ENCODE results near the gene SLC35F1.
"Not testable (repeated sequence)": the region's sequence is repeated elsewhere in the genome, so short reads cannot be mapped to it uniquely, and the experiment has no call there.

The SLC35F1 gene

GRCh38 chr6:118016532-118016931 is 109.5 kb downstream of the SLC35F1 start:
- DNase-seq: no peak

GRCh38 chr6:118017301-118017848 is 110.3 kb downstream of the SLC35F1 start:
- DNase-seq: no peak

GRCh38 chr6:118023771-118024170 is 116.7 kb downstream of the SLC35F1 start:
- no peak for DNase-seq

DNA sequence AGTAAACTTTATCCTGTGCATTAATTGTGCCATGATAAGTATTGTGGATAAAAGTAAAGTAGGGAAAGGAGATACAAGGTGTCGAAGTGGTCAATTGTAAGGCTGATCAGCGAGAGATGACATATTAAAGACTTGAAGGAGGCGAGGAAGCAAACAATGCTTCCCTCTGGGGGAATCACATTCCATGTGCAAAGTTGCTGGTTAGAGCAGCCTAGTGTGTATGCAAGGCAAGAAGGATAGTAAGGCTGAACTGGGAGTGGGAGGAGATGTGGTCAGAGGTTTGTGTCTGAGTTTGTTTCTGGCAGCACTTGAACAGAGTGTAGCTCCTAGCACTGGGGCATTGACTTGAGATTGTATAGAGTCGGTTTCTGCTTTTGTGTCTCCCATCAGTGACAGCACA is 122.9 kb downstream of the SLC35F1 start:
- DNase-seq: no peak

- DNase-seq: not testable (repeated sequence)
Observed at GRCh38 chr6:118037479-118037878, 130.4 kb downstream of the SLC35F1 start.

DNA sequence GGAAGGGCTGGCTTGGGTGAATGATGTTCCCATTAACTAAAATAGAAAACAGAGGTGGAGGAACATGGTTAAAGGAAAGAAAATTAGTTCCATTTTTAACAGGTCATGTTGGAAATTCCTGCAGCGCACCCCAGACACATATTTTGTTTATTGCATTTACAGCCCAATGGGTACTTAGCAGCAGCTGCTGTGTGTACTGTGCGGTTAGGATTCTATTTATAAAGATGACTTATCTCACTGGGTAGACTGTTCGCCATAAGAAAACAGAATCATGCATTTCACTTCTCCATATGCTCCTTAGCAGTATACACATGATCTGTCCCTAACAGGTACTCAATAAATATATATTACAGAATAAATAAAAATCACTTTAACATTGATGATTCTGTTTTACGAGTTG is 135.8 kb downstream of the SLC35F1 start:
- no peak for DNase-seq

DNA sequence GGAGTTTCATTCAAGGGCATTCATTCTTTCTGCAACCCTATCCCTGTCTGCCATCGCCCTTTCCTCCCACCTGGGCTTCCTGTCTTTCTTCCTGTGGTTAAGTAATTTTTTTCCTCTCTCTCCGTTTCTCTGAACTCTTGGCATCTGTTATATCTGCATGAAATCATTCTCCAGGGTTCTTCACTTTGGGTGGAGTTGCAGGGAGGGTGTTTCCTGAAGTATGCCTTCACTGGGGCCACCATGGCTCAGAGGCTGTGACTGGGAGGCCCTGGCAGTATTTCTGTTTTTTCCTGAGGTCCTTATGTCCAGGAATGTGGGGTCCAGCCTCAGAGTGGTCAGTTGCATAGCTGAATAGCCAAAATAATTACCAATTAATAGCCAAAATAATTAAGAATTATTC is 137.2 kb downstream of the SLC35F1 start:
- no peak for DNase-seq

- DNase-seq: no peak
Observed at GRCh38 chr6:118054082-118054481, 147.0 kb downstream of the SLC35F1 start.

DNA sequence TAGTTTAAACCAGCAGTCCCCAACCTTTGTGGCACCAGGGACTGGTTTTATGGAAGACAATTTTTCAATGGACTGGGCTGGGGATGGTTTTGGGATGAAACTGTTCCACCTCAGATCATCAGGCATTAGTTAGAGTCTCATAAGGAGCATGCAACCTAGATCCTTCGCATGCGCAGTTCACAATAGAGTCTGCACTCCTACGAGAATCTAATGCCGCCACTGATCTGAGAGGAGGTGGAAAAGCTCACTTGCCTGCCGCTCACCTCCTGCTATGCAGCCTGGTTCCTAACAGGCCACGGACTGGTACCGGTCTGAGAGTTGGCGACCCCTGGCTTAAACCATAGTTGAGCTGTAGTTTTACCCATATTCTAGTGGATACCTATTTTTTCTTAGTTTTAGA is 154.6 kb downstream of the SLC35F1 start:
- no peak for DNase-seq

DNA sequence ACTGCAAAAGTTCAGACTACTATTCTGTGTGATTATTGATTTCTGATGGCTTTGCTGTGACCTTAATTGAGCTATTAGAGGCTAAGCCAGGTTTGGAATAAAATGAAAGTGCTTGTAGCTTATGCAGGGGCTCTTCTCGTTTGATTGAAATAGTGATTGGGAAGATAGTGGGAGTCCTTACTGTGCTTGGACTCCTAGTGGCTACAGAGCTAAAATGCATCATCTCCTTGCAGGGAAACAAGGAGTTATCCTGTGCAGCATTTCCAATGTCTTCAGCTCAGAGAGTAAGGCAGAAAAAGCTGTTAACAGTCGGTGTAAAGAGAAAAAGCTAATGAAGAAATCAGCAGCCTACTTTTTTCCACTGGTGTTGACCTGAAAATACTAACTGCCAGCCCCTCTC is 173.5 kb downstream of the SLC35F1 start:
- no peak for DNase-seq

- DNase-seq: no peak
Observed at GRCh38 chr6:118083711-118084110, 176.6 kb downstream of the SLC35F1 start.

- DNase-seq: no peak
Observed at GRCh38 chr6:118085665-118086064, 178.6 kb downstream of the SLC35F1 start.

GRCh38 chr6:118086159-118086558 is 179.1 kb downstream of the SLC35F1 start:
- DNase-seq: no peak

DNA sequence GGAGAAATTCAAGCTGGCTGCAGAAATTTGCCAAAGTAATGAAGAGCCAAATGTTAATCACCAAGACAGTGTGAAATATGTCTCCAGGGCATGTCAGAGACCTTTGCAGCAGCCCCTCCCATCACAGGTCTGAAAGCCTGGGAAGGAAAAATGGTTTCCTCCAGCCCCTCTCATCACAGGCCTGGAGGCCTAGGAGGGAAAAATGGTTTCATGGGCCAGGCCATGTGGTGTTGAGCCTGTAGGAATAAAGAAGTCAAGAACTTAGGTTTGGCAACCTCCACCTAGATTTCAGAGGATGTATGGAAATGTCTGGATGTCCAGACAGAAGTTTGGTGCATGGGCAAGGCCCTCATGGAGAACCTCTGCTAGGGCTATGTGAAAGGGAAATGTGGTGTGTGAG is 185.0 kb downstream of the SLC35F1 start:
- DNase-seq: no peak

GRCh38 chr6:118097576-118097975 is 190.5 kb downstream of the SLC35F1 start:
- DNase-seq: no peak

- no peak for DNase-seq
Observed at GRCh38 chr6:118100717-118101116, 193.7 kb downstream of the SLC35F1 start.

DNA sequence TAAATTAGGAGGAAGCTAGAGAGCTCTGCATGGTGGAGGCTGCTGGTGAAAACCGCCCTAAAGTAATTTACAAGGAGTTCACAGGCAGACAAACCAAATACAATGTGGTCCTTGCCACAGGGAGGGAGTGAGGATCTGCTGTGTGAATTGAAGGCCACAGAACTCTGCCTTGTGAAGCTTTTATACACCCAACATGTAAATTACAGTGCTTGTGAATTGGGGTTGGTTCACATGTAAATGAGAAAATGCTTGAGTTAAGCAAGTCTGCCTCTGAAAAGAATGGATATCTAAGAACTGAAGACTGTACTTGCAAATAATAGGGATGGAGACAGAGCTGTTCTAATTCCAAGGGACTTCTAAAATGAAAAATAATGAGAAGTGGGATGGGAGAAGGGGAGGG is 194.2 kb downstream of the SLC35F1 start:
- no peak for DNase-seq

- no peak for DNase-seq
Observed at GRCh38 chr6:118101831-118102345, 194.8 kb downstream of the SLC35F1 start.

DNA sequence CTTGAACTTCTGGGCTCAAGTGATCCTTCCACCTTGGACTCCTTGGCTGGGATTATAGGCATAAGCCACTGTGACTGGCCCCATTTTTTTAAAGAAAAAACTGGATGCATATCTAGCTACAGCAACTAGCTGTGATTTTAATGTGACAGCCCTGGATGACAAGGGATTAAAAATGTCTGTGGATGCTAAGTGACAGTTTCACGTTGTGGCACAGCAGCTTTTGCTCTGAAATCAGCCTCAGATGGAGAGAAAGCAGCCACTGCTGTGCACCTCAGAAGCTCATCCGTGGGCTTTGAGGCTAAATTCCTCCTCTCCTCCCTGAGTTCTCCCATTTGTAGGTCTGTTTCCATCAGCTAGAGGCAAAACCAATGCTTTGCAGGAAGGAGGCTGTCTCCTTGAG is 195.3 kb downstream of the SLC35F1 start:
- no peak for DNase-seq

DNA sequence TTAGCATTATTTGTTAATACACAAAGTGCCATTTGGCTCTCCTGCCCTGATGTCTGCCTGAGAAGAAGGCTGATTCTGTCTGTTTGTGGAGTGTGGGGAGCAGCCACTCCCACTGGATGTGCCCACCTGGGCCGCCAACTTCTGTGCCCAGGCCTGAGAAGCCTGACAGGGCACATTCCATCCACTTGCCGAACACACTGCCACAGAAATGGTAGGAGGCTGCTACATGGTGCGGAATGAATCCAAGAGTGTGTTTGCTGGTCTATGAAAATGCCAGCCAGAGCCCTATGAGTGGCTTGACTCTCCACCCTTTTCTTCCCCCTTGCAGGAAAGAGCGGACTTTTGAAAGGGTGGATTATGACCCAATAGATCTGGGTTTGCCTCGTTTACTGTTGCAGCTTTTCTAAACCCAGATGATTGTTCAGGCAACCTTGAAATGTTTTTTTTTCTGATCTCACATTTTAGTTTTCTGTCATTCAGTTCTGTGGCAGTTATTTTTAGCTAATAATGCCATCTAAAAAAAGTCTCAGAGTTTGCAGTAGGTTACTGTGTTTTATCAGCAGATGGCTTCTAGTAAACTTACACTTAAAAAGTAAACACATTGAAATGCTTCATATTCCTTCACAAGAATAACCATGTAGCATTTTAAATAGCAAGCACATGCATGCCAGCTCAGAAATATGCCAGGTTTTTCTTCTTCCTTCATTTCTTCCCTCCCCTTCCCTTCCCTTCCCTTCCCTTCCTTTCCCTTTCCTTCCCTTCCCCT is 196.5 kb downstream of the SLC35F1 start:
- DNase-seq: no peak

GRCh38 chr6:118122161-118122725 is 215.2 kb downstream of the SLC35F1 start:
- DNase-seq: no peak

GRCh38 chr6:118122801-118123200 is 215.7 kb downstream of the SLC35F1 start:
- DNase-seq: no peak

GRCh38 chr6:118123503-118124037 is 216.5 kb downstream of the SLC35F1 start:
- no peak for DNase-seq

DNA sequence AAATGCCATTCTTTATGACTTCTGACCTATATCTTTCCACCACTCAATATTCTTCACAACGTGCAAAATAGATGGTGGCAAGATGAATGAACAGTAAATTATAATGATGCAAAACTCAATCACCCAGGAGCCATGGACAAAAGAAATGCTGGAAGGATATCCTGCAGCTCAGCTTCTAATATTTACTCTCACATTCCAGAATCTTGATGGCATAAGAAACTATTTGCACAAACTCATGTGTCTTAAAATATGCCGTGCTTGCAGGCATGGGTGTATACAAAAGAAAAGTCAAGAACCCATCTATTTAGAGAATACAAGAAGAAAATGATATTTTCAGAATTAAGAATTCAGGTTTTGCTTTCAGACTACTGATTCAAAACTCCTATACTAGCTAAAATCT is 217.8 kb downstream of the SLC35F1 start:
- DNase-seq: no peak
